ENCODE results near the gene ZNF205.

ZNF205 gene

DNA sequence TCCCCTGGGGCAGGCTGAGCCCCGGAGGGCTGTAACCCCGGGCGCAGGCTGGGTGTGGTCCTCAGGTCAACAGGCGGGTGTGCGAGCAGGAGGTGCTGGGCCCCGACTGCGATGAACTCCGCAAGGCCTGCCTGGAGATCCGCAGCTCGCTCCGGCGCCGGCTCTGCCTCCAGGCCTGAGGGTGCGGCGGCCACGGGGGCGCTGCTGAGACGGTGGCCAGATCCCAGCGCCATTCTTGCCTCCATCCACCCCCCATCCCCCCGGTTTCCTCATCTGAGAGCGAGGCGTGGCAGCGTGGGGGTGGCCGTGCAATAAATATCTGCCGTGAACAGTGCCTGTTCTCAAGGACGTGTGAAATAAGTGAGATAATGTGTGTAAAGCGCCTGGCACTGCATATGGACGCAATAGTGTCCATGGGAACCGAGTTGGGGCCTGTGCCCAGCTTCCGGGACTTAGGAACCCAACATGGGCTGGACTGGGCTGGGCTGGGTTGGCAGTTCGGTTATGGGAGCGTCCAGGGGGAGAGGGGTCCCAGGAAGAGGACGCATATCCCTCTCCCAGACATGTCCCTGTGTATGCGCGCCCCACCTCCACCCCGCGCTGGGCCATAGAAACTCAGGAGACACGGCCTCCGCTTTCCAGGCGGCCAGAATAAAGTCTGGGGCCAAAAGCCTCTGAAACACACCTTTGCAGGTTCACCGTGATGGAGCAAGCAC is 37.4 kb downstream of the ZNF205 start (continued):
- TF ChIP-seq ZNF416 (tag by site-specific recombination; IDR thresholded peaks at IDR 0.05) (no peak), ZNF473 (tag by site-specific recombination; IDR thresholded peaks at IDR 0.05) (no peak), ZNF48 (tag by site-specific recombination; IDR thresholded peaks at IDR 0.05) (no peak), ZXDB (tag by site-specific recombination; IDR thresholded peaks at IDR 0.05) (peak; percentile 40), GLIS2 (tag by site-specific recombination; IDR thresholded peaks at IDR 0.05) (peak; percentile 54), ZNF10 (tag by site-specific recombination; IDR thresholded peaks at IDR 0.05) (peak; percentile 74; the same call in 1 of the 2 replicates), ZFHX2 (tag by site-specific recombination; conservative IDR thresholded peaks at IDR 0.05) (peak; percentile 77), GLI2 (tag by site-specific recombination; IDR thresholded peaks at IDR 0.05; ENCODE audit: borderline replicate concordance, low read depth) (no peak), ZNF610 (tag by site-specific recombination; IDR thresholded peaks at IDR 0.05; ENCODE audit: borderline replicate concordance) (no peak), SP7 (tag by site-specific recombination; IDR thresholded peaks at IDR 0.05) (peak; percentile 35; the same call in 1 of the 2 replicates), GLI4 (tag by site-specific recombination; IDR thresholded peaks at IDR 0.05) (no peak), ZNF629 (tag by site-specific recombination; IDR thresholded peaks at IDR 0.05) (0 out of 2 replicates have a peak, but pooled peaks have one; percentile 29), ZNF112 (tag by site-specific recombination; IDR thresholded peaks at IDR 0.05) (no peak), ZNF776 (tag by site-specific recombination; IDR thresholded peaks at IDR 0.05; ENCODE audit: borderline replicate concordance) (no peak), ZNF335 (tag by site-specific recombination; conservative IDR thresholded peaks at IDR 0.05) (peak; percentile 100), SCRT1 (tag by site-specific recombination; IDR thresholded peaks at IDR 0.05; ENCODE audit: borderline replicate concordance) (no peak), ZSCAN30 (tag by site-specific recombination; IDR thresholded peaks at IDR 0.05) (peak; percentile 88), ZNF132 (tag by site-specific recombination; IDR thresholded peaks at IDR 0.05; ENCODE audit: borderline replicate concordance) (no peak), ZNF169 (tag by site-specific recombination; IDR thresholded peaks at IDR 0.05) (0 out of 2 replicates have a peak, but pooled peaks have one; percentile 21), ZNF404 (tag by site-specific recombination; IDR thresholded peaks at IDR 0.05) (no peak), ZIC2 (tag by site-specific recombination; IDR thresholded peaks at IDR 0.05) (peak; percentile 76), ZNF2 (tag by site-specific recombination; IDR thresholded peaks at IDR 0.05) (peak; percentile 48; the same call in 1 of the 2 replicates), ZNF37A (tag by site-specific recombination; IDR thresholded peaks at IDR 0.05) (no peak), ZNF341 (tag by site-specific recombination; IDR thresholded peaks at IDR 0.05; ENCODE audit: low read depth) (peak; percentile 90), ZNF423 (tag by site-specific recombination; IDR thresholded peaks at IDR 0.05) (0 out of 2 replicates have a peak, but pooled peaks have one; percentile 31), ZNF549 (tag by site-specific recombination; IDR thresholded peaks at IDR 0.05) (no peak), ZEB2 (tag by site-specific recombination; IDR thresholded peaks at IDR 0.05) (peak; percentile 77), ZNF837 (tag by site-specific recombination; IDR thresholded peaks at IDR 0.05) (no peak), ZFP69B (tag by site-specific recombination; IDR thresholded peaks at IDR 0.05) (peak; percentile 53; the same call in 1 of the 2 replicates), KLF8 (tag by site-specific recombination; IDR thresholded peaks at IDR 0.05) (peak; percentile 53; the same call in 1 of the 2 replicates), ZNF561 (tag by site-specific recombination; IDR thresholded peaks at IDR 0.05; ENCODE audit: borderline replicate concordance) (peak; percentile 77; the same call in 1 of the 2 replicates), YY1 (tag by site-specific recombination; IDR thresholded peaks at IDR 0.05) (peak; percentile 90; the same call in 1 of the 2 replicates), OVOL3 (tag by site-specific recombination; IDR thresholded peaks at IDR 0.05) (no peak; the same call in 1 of the 2 replicates), YY2 (tag by site-specific recombination; IDR thresholded peaks at IDR 0.05) (peak; percentile 59), SCRT2 (tag by site-specific recombination; IDR thresholded peaks at IDR 0.05) (peak; percentile 82)
- TF ChIP-seq, protein P1, sequence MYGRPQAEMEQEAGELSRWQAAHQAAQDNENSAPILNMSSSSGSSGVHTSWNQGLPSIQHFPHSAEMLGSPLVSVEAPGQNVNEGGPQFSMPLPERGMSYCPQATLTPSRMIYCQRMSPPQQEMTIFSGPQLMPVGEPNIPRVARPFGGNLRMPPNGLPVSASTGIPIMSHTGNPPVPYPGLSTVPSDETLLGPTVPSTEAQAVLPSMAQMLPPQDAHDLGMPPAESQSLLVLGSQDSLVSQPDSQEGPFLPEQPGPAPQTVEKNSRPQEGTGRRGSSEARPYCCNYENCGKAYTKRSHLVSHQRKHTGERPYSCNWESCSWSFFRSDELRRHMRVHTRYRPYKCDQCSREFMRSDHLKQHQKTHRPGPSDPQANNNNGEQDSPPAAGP (tag by site-specific recombination; IDR thresholded peaks at IDR 0.05) = peak; percentile 22; the same call in 1 of the 2 replicates
- TF ChIP-seq, protein P2, sequence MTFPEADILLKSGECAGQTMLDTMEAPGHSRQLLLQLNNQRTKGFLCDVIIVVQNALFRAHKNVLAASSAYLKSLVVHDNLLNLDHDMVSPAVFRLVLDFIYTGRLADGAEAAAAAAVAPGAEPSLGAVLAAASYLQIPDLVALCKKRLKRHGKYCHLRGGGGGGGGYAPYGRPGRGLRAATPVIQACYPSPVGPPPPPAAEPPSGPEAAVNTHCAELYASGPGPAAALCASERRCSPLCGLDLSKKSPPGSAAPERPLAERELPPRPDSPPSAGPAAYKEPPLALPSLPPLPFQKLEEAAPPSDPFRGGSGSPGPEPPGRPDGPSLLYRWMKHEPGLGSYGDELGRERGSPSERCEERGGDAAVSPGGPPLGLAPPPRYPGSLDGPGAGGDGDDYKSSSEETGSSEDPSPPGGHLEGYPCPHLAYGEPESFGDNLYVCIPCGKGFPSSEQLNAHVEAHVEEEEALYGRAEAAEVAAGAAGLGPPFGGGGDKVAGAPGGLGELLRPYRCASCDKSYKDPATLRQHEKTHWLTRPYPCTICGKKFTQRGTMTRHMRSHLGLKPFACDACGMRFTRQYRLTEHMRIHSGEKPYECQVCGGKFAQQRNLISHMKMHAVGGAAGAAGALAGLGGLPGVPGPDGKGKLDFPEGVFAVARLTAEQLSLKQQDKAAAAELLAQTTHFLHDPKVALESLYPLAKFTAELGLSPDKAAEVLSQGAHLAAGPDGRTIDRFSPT (tag by site-specific recombination; IDR thresholded peaks at IDR 0.05) = peak; percentile 52; the same call in 1 of the 2 replicates
- TF ChIP-seq, protein P3, sequence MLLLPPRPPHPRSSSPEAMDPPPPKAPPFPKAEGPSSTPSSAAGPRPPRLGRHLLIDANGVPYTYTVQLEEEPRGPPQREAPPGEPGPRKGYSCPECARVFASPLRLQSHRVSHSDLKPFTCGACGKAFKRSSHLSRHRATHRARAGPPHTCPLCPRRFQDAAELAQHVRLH (tag by site-specific recombination; IDR thresholded peaks at IDR 0.05) = no peak
